SK-N-SH treated with all-trans-retinoic acid at 6 μM for 48 hours (cell line): ENCODE results near the gene ATP1A2.

Experiments used
- ATAC-seq: fragments of 200-7000 bp; cut with Tn5 transposase; 3 replicates; pipeline ENCODE4 v1.9.1; 2020; ENCODE audit warnings: mild to moderate bottlenecking, moderate library complexity
- ARNTL ChIP-seq: fragments of 450-650 bp; formaldehyde crosslinking; IDR thresholded peaks from 2 replicates; pipeline ENCODE4 v1.5.0; 2020; ENCODE audit warnings: low read depth, mild to moderate bottlenecking, moderate library complexity, borderline replicate concordance
- BACH2 ChIP-seq: fragments of 250-450 bp; sonication (Bioruptor Pico); IDR thresholded peaks from 2 replicates; pipeline ENCODE4 v1.9.0; 2021; ENCODE audit warnings: mild to moderate bottlenecking, borderline replicate concordance
- CSDC2 ChIP-seq: fragments of 250-450 bp; sonication (Bioruptor Pico); IDR thresholded peaks from 2 replicates; pipeline ENCODE4 v1.5.0; 2020; ENCODE audit warnings: mild to moderate bottlenecking, moderate library complexity
- ESRRG ChIP-seq: fragments of 250-450 bp; sonication (Bioruptor Pico); IDR thresholded peaks from 2 replicates; pipeline ENCODE4 v1.6.1; 2021; ENCODE audit warnings: mild to moderate bottlenecking
- GLIS3 ChIP-seq: fragments of 250-450 bp; sonication (Bioruptor Pico); IDR thresholded peaks from 2 replicates; pipeline ENCODE4 v1.5.0; 2020; ENCODE audit warnings: mild to moderate bottlenecking, moderate library complexity
- ISL1 ChIP-seq: fragments of 250-450 bp; sonication (Bioruptor Pico); IDR thresholded peaks from 2 replicates; pipeline ENCODE4 v2.1.2; 2022; ENCODE audit warnings: mild to moderate bottlenecking, moderate library complexity
- OSR1 ChIP-seq: fragments of 250-450 bp; sonication (Bioruptor Pico); IDR thresholded peaks from 2 replicates; pipeline ENCODE4 v1.8.0; 2022; ENCODE audit warnings: moderate library complexity, mild to moderate bottlenecking, inconsistent platforms
- PPARA ChIP-seq: fragments of 250-450 bp; sonication (Bioruptor Pico); IDR thresholded peaks from 2 replicates; pipeline ENCODE4 v1.5.0; 2020; ENCODE audit warnings: mild to moderate bottlenecking, borderline replicate concordance
- RARB ChIP-seq: fragments of 250-450 bp; sonication (Bioruptor Pico); IDR thresholded peaks from 2 replicates; pipeline ENCODE4 v1.8.0; 2021; ENCODE audit warnings: mild to moderate bottlenecking, moderate library complexity
- SNAI2 ChIP-seq: fragments of 250-450 bp; sonication (Bioruptor Pico); IDR thresholded peaks from 2 replicates; pipeline ENCODE4 v1.5.0; 2020; ENCODE audit warnings: mild to moderate bottlenecking, moderate library complexity
- TCF4 ChIP-seq: fragments of 250-450 bp; sonication (Bioruptor Pico); IDR thresholded peaks from 2 replicates; pipeline ENCODE4 v1.8.0; 2021; ENCODE audit warnings: mild to moderate bottlenecking, moderate library complexity, borderline replicate concordance
- TOX ChIP-seq: fragments of 250-450 bp; sonication (Bioruptor Pico); IDR thresholded peaks from 2 replicates; pipeline ENCODE4 v1.8.0; 2021; ENCODE audit warnings: mild to moderate bottlenecking, moderate library complexity, borderline replicate concordance
- ZC3H10 ChIP-seq: fragments of 250-450 bp; sonication (Bioruptor Pico); IDR thresholded peaks from 2 replicates; pipeline ENCODE4 v1.5.1; 2021; ENCODE audit warnings: mild to moderate bottlenecking, moderate library complexity
- ZFP30 ChIP-seq: fragments of 450-650 bp; formaldehyde crosslinking; IDR thresholded peaks from 2 replicates; pipeline ENCODE4 v1.5.0; 2022; ENCODE audit warnings: mild to moderate bottlenecking, moderate library complexity
- ZNF565 ChIP-seq: fragments of 450-650 bp; formaldehyde crosslinking; conservative IDR thresholded peaks from 2 replicates; pipeline ENCODE4 v1.5.0; 2020; ENCODE audit warnings: low read depth, mild to moderate bottlenecking, moderate library complexity
- ZNF70 ChIP-seq: fragments of 450-650 bp; formaldehyde crosslinking; IDR thresholded peaks from 2 replicates; pipeline ENCODE4 v1.5.0; 2020; ENCODE audit warnings: mild to moderate bottlenecking, moderate library complexity
- ZNF8 ChIP-seq: fragments of 450-650 bp; formaldehyde crosslinking; IDR thresholded peaks from 2 replicates; pipeline ENCODE4 v1.5.0; 2020; ENCODE audit warnings: mild to moderate bottlenecking, moderate library complexity
- TF ChIP-seq, protein P1 (sequence below): fragments of 250-450 bp; sonication (Bioruptor Pico); IDR thresholded peaks from 2 replicates; pipeline ENCODE4 v1.8.0; 2021; ENCODE audit warnings: low read depth, mild to moderate bottlenecking, moderate library complexity, borderline replicate concordance
- TF ChIP-seq, protein P2 (sequence below): fragments of 250-450 bp; sonication (Bioruptor Pico); IDR thresholded peaks from 2 replicates; pipeline ENCODE4 v1.5.1; 2020; ENCODE audit warnings: low read depth, mild to moderate bottlenecking, moderate library complexity
- TF ChIP-seq, protein P3 (sequence below): fragments of 250-450 bp; sonication (Bioruptor Pico); IDR thresholded peaks from 2 replicates; pipeline ENCODE4 v1.5.1; 2021; ENCODE audit warnings: mild to moderate bottlenecking, moderate library complexity
- TF ChIP-seq, protein P4 (sequence below): fragments of 250-450 bp; sonication (Bioruptor Pico); IDR thresholded peaks from 2 replicates; pipeline ENCODE4 v1.8.0; 2020; ENCODE audit warnings: mild to moderate bottlenecking, moderate library complexity, borderline replicate concordance
- TF ChIP-seq, protein P5 (sequence below): fragments of 250-450 bp; sonication (Bioruptor Pico); IDR thresholded peaks from 2 replicates; pipeline ENCODE4 v1.5.0; 2020; ENCODE audit warnings: mild to moderate bottlenecking, moderate library complexity

The ATP1A2 gene

DNA sequence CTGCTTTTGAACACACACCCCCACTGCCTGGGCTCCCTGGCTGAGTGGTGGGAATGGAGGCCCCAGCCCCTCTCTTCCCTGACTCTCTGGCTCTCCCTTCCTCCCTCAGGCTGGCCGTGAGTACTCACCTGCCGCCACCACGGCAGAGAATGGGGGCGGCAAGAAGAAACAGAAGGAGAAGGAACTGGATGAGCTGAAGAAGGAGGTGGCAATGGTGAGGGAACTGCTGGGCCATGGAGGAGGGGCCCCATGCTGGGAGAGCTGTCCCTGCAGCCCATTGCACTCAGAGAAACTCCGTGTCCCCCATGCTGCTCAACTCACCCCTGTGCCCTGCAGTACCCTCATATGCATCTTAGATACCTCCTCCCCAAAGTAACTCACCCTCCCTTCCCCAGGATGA is 5.2 kb downstream of the ATP1A2 start:
- no peak for ATAC-seq
- no peak for TF ChIP-seq TOX (CRISPR knock-in tag)
- no peak for TF ChIP-seq ESRRG
- no peak for TF ChIP-seq BACH2
- TF ChIP-seq ZNF565 (CRISPR knock-in tag), result no peak
- TF ChIP-seq CSDC2 (CRISPR knock-in tag), result no peak
- no peak for TF ChIP-seq SNAI2
- TF ChIP-seq ZFP30 (CRISPR knock-in tag), result no peak
- no peak for TF ChIP-seq ISL1
- no peak for TF ChIP-seq TCF4 (CRISPR knock-in tag)
- no peak for TF ChIP-seq ZNF70 (CRISPR knock-in tag)
- TF ChIP-seq GLIS3 (CRISPR knock-in tag), result no peak
- TF ChIP-seq ZC3H10, result no peak
- TF ChIP-seq, protein P1, sequence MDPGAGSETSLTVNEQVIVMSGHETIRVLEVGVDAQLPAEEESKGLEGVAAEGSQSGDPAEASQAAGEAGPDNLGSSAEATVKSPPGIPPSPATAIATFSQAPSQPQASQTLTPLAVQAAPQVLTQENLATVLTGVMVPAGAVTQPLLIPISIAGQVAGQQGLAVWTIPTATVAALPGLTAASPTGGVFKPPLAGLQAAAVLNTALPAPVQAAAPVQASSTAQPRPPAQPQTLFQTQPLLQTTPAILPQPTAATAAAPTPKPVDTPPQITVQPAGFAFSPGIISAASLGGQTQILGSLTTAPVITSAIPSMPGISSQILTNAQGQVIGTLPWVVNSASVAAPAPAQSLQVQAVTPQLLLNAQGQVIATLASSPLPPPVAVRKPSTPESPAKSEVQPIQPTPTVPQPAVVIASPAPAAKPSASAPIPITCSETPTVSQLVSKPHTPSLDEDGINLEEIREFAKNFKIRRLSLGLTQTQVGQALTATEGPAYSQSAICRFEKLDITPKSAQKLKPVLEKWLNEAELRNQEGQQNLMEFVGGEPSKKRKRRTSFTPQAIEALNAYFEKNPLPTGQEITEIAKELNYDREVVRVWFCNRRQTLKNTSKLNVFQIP, result no peak
- TF ChIP-seq RARB (CRISPR knock-in tag), result no peak
- TF ChIP-seq, protein P2, sequence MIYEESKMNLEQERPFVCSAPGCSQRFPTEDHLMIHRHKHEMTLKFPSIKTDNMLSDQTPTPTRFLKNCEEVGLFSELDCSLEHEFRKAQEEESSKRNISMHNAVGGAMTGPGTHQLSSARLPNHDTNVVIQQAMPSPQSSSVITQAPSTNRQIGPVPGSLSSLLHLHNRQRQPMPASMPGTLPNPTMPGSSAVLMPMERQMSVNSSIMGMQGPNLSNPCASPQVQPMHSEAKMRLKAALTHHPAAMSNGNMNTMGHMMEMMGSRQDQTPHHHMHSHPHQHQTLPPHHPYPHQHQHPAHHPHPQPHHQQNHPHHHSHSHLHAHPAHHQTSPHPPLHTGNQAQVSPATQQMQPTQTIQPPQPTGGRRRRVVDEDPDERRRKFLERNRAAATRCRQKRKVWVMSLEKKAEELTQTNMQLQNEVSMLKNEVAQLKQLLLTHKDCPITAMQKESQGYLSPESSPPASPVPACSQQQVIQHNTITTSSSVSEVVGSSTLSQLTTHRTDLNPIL, result no peak
- TF ChIP-seq, protein P3, sequence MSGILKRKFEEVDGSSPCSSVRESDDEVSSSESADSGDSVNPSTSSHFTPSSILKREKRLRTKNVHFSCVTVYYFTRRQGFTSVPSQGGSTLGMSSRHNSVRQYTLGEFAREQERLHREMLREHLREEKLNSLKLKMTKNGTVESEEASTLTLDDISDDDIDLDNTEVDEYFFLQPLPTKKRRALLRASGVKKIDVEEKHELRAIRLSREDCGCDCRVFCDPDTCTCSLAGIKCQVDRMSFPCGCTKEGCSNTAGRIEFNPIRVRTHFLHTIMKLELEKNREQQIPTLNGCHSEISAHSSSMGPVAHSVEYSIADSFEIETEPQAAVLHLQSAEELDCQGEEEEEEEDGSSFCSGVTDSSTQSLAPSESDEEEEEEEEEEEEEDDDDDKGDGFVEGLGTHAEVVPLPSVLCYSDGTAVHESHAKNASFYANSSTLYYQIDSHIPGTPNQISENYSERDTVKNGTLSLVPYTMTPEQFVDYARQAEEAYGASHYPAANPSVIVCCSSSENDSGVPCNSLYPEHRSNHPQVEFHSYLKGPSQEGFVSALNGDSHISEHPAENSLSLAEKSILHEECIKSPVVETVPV (CRISPR knock-in tag), result no peak
- TF ChIP-seq ZNF8 (CRISPR knock-in tag), result no peak
- TF ChIP-seq, protein P4, sequence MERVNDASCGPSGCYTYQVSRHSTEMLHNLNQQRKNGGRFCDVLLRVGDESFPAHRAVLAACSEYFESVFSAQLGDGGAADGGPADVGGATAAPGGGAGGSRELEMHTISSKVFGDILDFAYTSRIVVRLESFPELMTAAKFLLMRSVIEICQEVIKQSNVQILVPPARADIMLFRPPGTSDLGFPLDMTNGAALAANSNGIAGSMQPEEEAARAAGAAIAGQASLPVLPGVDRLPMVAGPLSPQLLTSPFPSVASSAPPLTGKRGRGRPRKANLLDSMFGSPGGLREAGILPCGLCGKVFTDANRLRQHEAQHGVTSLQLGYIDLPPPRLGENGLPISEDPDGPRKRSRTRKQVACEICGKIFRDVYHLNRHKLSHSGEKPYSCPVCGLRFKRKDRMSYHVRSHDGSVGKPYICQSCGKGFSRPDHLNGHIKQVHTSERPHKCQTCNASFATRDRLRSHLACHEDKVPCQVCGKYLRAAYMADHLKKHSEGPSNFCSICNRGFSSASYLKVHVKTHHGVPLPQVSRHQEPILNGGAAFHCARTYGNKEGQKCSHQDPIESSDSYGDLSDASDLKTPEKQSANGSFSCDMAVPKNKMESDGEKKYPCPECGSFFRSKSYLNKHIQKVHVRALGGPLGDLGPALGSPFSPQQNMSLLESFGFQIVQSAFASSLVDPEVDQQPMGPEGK (CRISPR knock-in tag), result no peak
- no peak for TF ChIP-seq PPARA (CRISPR knock-in tag)

DNA sequence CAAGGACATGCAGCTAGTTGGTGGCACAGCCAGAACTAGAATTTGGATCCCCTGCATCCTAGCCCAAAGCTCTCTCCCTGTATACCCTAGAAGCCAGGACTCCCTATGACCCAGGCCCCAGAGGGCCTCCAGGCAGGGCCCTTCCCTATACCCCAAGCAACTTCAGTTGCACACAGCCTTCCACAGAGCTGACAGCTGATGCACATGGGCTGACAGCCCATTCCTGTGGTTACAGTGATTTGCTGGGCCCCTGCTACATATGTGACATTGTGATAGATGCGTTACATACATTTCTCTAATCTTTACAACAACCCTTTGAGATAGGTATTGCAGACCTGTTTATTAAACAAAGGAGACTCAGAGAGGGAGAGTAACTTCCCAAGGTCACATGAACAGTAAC is 5.8 kb downstream of the ATP1A2 start:
- TF ChIP-seq RARB (CRISPR knock-in tag), result no peak
- no peak for TF ChIP-seq ZNF70 (CRISPR knock-in tag)
- TF ChIP-seq ZNF8 (CRISPR knock-in tag), result no peak
- TF ChIP-seq, protein P3 (CRISPR knock-in tag), result no peak
- TF ChIP-seq PPARA (CRISPR knock-in tag), result no peak
- TF ChIP-seq BACH2, result no peak
- TF ChIP-seq ZFP30 (CRISPR knock-in tag), result no peak
- TF ChIP-seq SNAI2, result no peak
- no peak for TF ChIP-seq CSDC2 (CRISPR knock-in tag)
- no peak for TF ChIP-seq ESRRG
- no peak for TF ChIP-seq TCF4 (CRISPR knock-in tag)
- TF ChIP-seq ARNTL (CRISPR knock-in tag), result no peak
- TF ChIP-seq ISL1, result no peak
- TF ChIP-seq OSR1, result no peak
- TF ChIP-seq, protein P4 (CRISPR knock-in tag), result no peak
- TF ChIP-seq ZC3H10, result no peak
- no peak for ATAC-seq

DNA sequence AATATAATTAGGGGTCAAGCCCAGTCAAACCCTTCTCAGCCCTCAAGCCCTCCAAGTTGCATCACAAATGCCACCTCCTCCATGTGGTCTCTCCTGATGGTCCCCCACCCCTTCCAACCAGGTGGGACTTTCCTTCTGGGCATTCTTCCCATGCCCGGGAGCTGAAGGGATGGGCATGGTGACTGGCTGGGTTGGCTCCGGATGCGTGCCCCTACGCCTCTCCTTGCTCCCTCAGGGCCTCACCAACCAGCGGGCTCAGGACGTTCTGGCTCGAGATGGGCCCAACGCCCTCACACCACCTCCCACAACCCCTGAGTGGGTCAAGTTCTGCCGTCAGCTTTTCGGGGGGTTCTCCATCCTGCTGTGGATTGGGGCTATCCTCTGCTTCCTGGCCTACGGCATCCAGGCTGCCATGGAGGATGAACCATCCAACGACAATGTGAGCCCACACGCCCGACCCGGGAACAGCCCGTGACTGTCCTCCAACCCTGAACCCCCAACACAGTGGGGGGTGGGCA is 7.5 kb downstream of the ATP1A2 start:
- TF ChIP-seq, protein P5, sequence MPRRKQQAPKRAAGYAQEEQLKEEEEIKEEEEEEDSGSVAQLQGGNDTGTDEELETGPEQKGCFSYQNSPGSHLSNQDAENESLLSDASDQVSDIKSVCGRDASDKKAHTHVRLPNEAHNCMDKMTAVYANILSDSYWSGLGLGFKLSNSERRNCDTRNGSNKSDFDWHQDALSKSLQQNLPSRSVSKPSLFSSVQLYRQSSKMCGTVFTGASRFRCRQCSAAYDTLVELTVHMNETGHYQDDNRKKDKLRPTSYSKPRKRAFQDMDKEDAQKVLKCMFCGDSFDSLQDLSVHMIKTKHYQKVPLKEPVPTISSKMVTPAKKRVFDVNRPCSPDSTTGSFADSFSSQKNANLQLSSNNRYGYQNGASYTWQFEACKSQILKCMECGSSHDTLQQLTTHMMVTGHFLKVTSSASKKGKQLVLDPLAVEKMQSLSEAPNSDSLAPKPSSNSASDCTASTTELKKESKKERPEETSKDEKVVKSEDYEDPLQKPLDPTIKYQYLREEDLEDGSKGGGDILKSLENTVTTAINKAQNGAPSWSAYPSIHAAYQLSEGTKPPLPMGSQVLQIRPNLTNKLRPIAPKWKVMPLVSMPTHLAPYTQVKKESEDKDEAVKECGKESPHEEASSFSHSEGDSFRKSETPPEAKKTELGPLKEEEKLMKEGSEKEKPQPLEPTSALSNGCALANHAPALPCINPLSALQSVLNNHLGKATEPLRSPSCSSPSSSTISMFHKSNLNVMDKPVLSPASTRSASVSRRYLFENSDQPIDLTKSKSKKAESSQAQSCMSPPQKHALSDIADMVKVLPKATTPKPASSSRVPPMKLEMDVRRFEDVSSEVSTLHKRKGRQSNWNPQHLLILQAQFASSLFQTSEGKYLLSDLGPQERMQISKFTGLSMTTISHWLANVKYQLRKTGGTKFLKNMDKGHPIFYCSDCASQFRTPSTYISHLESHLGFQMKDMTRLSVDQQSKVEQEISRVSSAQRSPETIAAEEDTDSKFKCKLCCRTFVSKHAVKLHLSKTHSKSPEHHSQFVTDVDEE (CRISPR knock-in tag), result no peak
- TF ChIP-seq OSR1 (no peak), ZNF70 (CRISPR knock-in tag) (no peak), BACH2 (no peak), ZNF565 (CRISPR knock-in tag) (no peak)
- no peak for ATAC-seq
